Measurements from ENCODE around the gene CERCAM.

DNA sequence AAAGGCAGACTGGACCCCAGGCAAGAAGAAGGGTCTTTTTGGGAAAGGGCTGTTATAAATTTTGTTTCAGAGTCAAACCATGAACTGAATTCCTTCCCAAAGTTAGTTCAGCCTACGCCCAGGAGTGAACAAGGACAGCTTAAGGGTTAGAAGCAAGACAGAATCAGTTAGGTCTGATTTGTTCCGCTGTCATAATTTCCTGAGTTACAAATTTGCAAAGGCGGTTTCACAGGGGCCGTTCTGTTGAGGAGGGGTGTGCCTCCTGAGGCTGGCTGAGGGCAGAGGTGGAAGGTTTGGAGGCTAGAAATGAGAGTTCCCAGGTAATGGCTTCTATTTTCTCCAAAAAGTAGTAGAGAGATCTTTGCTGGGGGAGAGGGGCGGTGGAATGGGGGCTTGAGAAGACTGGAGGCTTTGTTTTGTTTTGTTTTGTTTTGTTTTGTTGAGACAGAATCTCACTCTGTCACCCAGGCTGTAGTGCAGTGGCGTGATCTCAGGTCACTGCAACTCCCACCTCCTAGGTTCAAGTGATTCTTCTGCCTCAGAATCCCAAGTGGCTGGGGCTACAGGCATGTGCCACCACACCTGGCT is 4.1 kb upstream of the CERCAM start:
- TF ChIP-seq, protein P1, sequence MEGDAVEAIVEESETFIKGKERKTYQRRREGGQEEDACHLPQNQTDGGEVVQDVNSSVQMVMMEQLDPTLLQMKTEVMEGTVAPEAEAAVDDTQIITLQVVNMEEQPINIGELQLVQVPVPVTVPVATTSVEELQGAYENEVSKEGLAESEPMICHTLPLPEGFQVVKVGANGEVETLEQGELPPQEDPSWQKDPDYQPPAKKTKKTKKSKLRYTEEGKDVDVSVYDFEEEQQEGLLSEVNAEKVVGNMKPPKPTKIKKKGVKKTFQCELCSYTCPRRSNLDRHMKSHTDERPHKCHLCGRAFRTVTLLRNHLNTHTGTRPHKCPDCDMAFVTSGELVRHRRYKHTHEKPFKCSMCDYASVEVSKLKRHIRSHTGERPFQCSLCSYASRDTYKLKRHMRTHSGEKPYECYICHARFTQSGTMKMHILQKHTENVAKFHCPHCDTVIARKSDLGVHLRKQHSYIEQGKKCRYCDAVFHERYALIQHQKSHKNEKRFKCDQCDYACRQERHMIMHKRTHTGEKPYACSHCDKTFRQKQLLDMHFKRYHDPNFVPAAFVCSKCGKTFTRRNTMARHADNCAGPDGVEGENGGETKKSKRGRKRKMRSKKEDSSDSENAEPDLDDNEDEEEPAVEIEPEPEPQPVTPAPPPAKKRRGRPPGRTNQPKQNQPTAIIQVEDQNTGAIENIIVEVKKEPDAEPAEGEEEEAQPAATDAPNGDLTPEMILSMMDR (optimal IDR thresholded peaks at IDR 0.05 in 1 of 3, IDR thresholded peaks at IDR 0.05 in 1 of 3, conservative IDR thresholded peaks at IDR 0.05 in 1 of 3; ENCODE audit: extremely low read depth in 1 of 3, insufficient read depth in 2 of 3, low read length in 3 of 3): no peak
- TF ChIP-seq EZH2 (IDR thresholded peaks at IDR 0.05; ENCODE audit: low read length): no peak

Measured in keratinocyte (primary cell).